Chondrocyte (in vitro differentiated cells): ENCODE data around the gene CFDP1. TPM values are rescaled to one million over a fixed set of nuclear protein-coding genes. Genes with fewer than 3 reads are reported as not detected.
A peak's percentile ranks its signal among the peaks of the same experiment; 100 is the strongest.

Experiments
- DNase-seq: peaks from one replicate; pipeline ENCODE4 v3.0.0; 2021; ENCODE audit warnings: mixed read lengths, low spot score
- H3K27ac Mint-ChIP-seq: one replicate; pipeline ENCODE4 v1.8.0; 2021; ENCODE audit warnings: mild to moderate bottlenecking, moderate library complexity, mixed read lengths; ENCODE audit not compliant: unreplicated experiment
- H3K27me3 Mint-ChIP-seq: 2 replicates; pipeline ENCODE4 v1.8.0; 2021; ENCODE audit warnings: low read depth, mixed read lengths
- H3K36me3 Mint-ChIP-seq: 2 replicates; pipeline ENCODE4 v1.8.0; 2021; ENCODE audit warnings: low read depth, mixed read lengths
- H3K4me1 Mint-ChIP-seq: 2 replicates; pipeline ENCODE4 v1.8.0; 2021; ENCODE audit warnings: low read depth, mild to moderate bottlenecking, mixed read lengths
- H3K4me3 Mint-ChIP-seq: one replicate; pipeline ENCODE4 v1.8.0; 2021; ENCODE audit warnings: mild to moderate bottlenecking, moderate library complexity, mixed read lengths; ENCODE audit not compliant: unreplicated experiment
- H3K9me3 Mint-ChIP-seq: 2 replicates; pipeline ENCODE4 v1.8.0; 2021; ENCODE audit warnings: low read depth, mixed read lengths
- CTCF ChIP-seq: fragments of 200-600 bp; sonication (generic); IDR thresholded peaks from 2 replicates; pipeline ENCODE4 v1.5.0; 2021; ENCODE audit warnings: antibody characterized with exemption, mild to moderate bottlenecking, moderate library complexity
- total RNA-seq: library from RNA; stranded (reverse); gene quantifications from 3 replicates; pipeline ENCODE4 v1.2.1, GENCODE V29; 2021

The CFDP1 gene
- total RNA-seq, 1 donor from 2014 or later: 45.3 TPM

- no peak for DNase-seq
- Mint-ChIP-seq H3K4me1 (peaks cover 45% of the 10 kb centered on the region), H3K27ac (peak overlapping the region; percentile 63), H3K9me3 (no peaks in the 10 kb centered on the region), H3K36me3 (peaks cover 7% of the 10 kb centered on the region), H3K4me3 (no peak overlapping the region), H3K27me3 (no peaks in the 10 kb centered on the region)
- no peak for TF ChIP-seq CTCF
Measured at GRCh38 chr16:75315539-75316306, 117.6 kb downstream of the CFDP1 start.

- no peak for DNase-seq
- Mint-ChIP-seq H3K27me3 (no peaks in the 10 kb centered on the region), H3K4me1 (peaks cover 29% of the 10 kb centered on the region), H3K4me3 (no peak overlapping the region), H3K9me3 (no peaks in the 10 kb centered on the region), H3K36me3 (peaks cover 7% of the 10 kb centered on the region), H3K27ac (no peak overlapping the region)
- TF ChIP-seq CTCF: no peak
Measured at GRCh38 chr16:75312875-75313274, 120.4 kb downstream of the CFDP1 start.

GRCh38 chr16:75311383-75311938, 121.8 kb downstream of the CFDP1 start:
- Mint-ChIP-seq H3K27ac (peak overlapping the region; percentile 74), H3K27me3 (no peaks in the 10 kb centered on the region), H3K9me3 (no peaks in the 10 kb centered on the region), H3K4me1 (peaks cover 27% of the 10 kb centered on the region), H3K4me3 (no peak overlapping the region), H3K36me3 (peaks cover 7% of the 10 kb centered on the region)
- DNase-seq: no peak
- TF ChIP-seq CTCF: no peak

GRCh38 chr16:75310541-75310940, 122.8 kb downstream of the CFDP1 start:
- TF ChIP-seq CTCF: no peak
- Mint-ChIP-seq H3K4me1 (peaks cover 33% of the 10 kb centered on the region), H3K27me3 (no peaks in the 10 kb centered on the region), H3K4me3 (no peak overlapping the region), H3K27ac (no peak overlapping the region), H3K36me3 (no peaks in the 10 kb centered on the region), H3K9me3 (no peaks in the 10 kb centered on the region)
- DNase-seq: no peak

DNA sequence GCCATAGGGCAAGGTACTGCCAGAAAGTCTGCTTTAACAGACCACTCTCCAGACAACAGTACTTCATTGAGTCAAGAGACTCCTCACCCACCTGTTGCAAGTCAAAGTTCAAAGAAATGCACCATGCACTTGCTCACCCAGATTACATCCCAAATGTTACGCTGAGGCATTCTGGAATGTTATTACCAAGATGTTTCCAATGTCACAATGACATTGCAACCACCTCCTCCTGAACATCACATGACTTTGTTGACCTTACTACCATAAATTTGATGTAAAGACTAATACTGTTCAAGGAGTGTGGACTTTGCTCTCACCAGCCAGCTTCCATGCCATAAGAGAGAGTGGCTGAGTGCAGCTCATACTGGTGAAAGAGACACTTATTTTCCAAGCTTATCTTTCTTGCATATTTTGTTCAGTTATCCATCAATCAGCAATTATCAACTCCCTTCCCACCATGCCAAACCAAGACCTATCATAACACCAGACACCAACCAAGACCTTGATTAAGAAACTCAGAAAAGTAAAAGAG, 123.3 kb downstream of the CFDP1 start:
- Mint-ChIP-seq H3K27ac (peak overlapping the region; percentile 1), H3K9me3 (no peaks in the 10 kb centered on the region), H3K4me3 (no peak overlapping the region), H3K4me1 (peaks cover 38% of the 10 kb centered on the region), H3K27me3 (no peaks in the 10 kb centered on the region), H3K36me3 (no peaks in the 10 kb centered on the region)
- DNase-seq: no peak
- TF ChIP-seq CTCF: no peak
